NCI-H187 (cell line): ENCODE measurements around the gene GPT2.
"Not testable (repeated sequence)": the region's sequence is repeated elsewhere in the genome, so short reads cannot be mapped to it uniquely, and the experiment has no call there.

Experiments
- DNase-seq, 2 experiments: peaks; one replicate each; lab custom pipeline; 2025; lab: John Stamatoyannopoulos, UW

The GPT2 gene

GRCh38 chr16:46923513-46924295 is 39.5 kb downstream of the GPT2 start:
- DNase-seq = no peak

- DNase-seq = no peak
These were observed 40.2 kb downstream of the GPT2 start for GRCh38 chr16:46924402-46924801.

- no peak for DNase-seq
These were observed 42.5 kb downstream of the GPT2 start for GRCh38 chr16:46926470-46927225.

- no peak for DNase-seq
These were observed 43.1 kb downstream of the GPT2 start for GRCh38 chr16:46927273-46927672.

- no peak for DNase-seq
These were observed 44.6 kb downstream of the GPT2 start for GRCh38 chr16:46928811-46929210.

GRCh38 chr16:46929378-46930332 is 45.5 kb downstream of the GPT2 start:
- DNase-seq = no peak

- no peak for DNase-seq
These were observed 46.7 kb downstream of the GPT2 start for GRCh38 chr16:46930861-46931260.

- DNase-seq = peak; percentile 7 to 20
These were observed 48.6 kb downstream of the GPT2 start for GRCh38 chr16:46932802-46933201.

GRCh38 chr16:46937536-46937935 is 53.4 kb downstream of the GPT2 start:
- DNase-seq = no peak

GRCh38 chr16:46944713-46945112 is 60.6 kb downstream of the GPT2 start:
- not testable (repeated sequence) for DNase-seq

- no peak for DNase-seq
These were observed 63.9 kb downstream of the GPT2 start for GRCh38 chr16:46947900-46948547.

- DNase-seq = no peak
These were observed 64.5 kb downstream of the GPT2 start for GRCh38 chr16:46948548-46949166.

- no peak for DNase-seq
These were observed 65.2 kb downstream of the GPT2 start for GRCh38 chr16:46949241-46949892.

GRCh38 chr16:46950009-46950408 is 65.8 kb downstream of the GPT2 start:
- no peak for DNase-seq

GRCh38 chr16:46954562-46954961 is 70.4 kb downstream of the GPT2 start:
- DNase-seq = no peak

- DNase-seq = no peak
These were observed 77.5 kb downstream of the GPT2 start for GRCh38 chr16:46961373-46962353.

- DNase-seq = no peak
These were observed 78.5 kb downstream of the GPT2 start for GRCh38 chr16:46962629-46963028.

- DNase-seq = no peak
These were observed 83.9 kb downstream of the GPT2 start for GRCh38 chr16:46968063-46968435.

GRCh38 chr16:46970089-46970488 is 85.9 kb downstream of the GPT2 start:
- DNase-seq = no peak

- no peak for DNase-seq
These were observed 87.1 kb downstream of the GPT2 start for GRCh38 chr16:46971271-46971670.
